Thymus (tissue), 11 donors: ENCODE data around the gene BRICD5. TPM values are rescaled to one million over a fixed set of nuclear protein-coding genes. Genes with fewer than 3 reads are reported as not detected.
A peak's percentile ranks its signal among the peaks of the same experiment; 100 is the strongest.

Source experiments
- DNase-seq, 9 donors: peaks; one replicate each; pipeline ENCODE4 v3.0.0-alpha.2; 2013; ENCODE audit warnings: low spot score in 9 of 9, low read depth in 6 of 9, missing footprints in 1 of 9
- H3K27ac ChIP-seq, 2 donors: one replicate each; pipeline ENCODE4 v1.5.1; 2013; ENCODE audit warnings: control low read depth in 1 of 2, low read depth in 1 of 2, low read length in 1 of 2, mild to moderate bottlenecking in 1 of 2, moderate library complexity in 1 of 2
- H3K27me3 ChIP-seq, 2 donors: one replicate each; pipeline ENCODE4 v1.5.1; 2013; ENCODE audit warnings: low read length in 1 of 2; ENCODE audit not compliant: control insufficient read depth in 2 of 2, insufficient read depth in 1 of 2
- H3K36me3 ChIP-seq, 2 donors: one replicate each; pipeline ENCODE4 v1.5.1; 2013; ENCODE audit warnings: low read length in 1 of 2, mild to moderate bottlenecking in 1 of 2, moderate library complexity in 1 of 2; ENCODE audit not compliant: control insufficient read depth in 2 of 2, insufficient read depth in 2 of 2
- H3K4me1 ChIP-seq, 2 donors: one replicate each; pipeline ENCODE4 v1.5.1; 2013; ENCODE audit warnings: low read length in 2 of 2; ENCODE audit not compliant: control insufficient read depth in 2 of 2, insufficient read depth in 2 of 2
- H3K4me3 ChIP-seq, 2 donors: one replicate each; pipeline ENCODE4 v1.5.1; 2013; ENCODE audit warnings: low read length in 2 of 2, control low read depth in 1 of 2, mild to moderate bottlenecking in 1 of 2
- H3K9me3 ChIP-seq, 2 donors: one replicate each; pipeline ENCODE4 v1.5.1; 2013; ENCODE audit warnings: low read length in 1 of 2, mild to moderate bottlenecking in 1 of 2; ENCODE audit not compliant: control insufficient read depth in 2 of 2, insufficient read depth in 1 of 2
- WGBS: extraction: QIAGEN DNeasy Blood & Tissue Kit; methylation state at CpG from one replicate; pipeline ENCODE4 v1.1.7; 2013; 5-methylcytosine and 5-hydroxymethylcytosine counted together
- polyA plus RNA-seq: library from polyadenylated mRNA; stranded (reverse); fragments of 200-250 nt; gene quantifications from one replicate; pipeline ENCODE4 v1.2.3, GENCODE V29; 2013
- total RNA-seq: library from RNA; stranded (reverse); fragments of 120-200 nt; gene quantifications from one replicate; pipeline ENCODE4 v1.2.4, GENCODE V29; 2013
- donor health status: healthy.

BRICD5 gene
- total and polyA plus RNA-seq, 2 donors: 4.0 to 21.3 TPM

GRCh38 chr16:2228161-2228824 lies 17.6 kb upstream of the BRICD5 start:
- 98% methylated on average over 25 of the region's 25 CpGs for WGBS
- Histone ChIP-seq H3K36me3 (peaks cover 52 to 55% of the 10 kb centered on the region in 2 donors), H3K4me1 (peaks cover 7 to 14% of the 10 kb centered on the region in 2 donors), H3K27ac (no peak overlapping the region), H3K4me3 (no peak overlapping the region), H3K9me3 (peaks cover 0 to 6% of the 10 kb centered on the region in 2 donors), H3K27me3 (no peaks in the 10 kb centered on the region)
- no peak for DNase-seq

DNA sequence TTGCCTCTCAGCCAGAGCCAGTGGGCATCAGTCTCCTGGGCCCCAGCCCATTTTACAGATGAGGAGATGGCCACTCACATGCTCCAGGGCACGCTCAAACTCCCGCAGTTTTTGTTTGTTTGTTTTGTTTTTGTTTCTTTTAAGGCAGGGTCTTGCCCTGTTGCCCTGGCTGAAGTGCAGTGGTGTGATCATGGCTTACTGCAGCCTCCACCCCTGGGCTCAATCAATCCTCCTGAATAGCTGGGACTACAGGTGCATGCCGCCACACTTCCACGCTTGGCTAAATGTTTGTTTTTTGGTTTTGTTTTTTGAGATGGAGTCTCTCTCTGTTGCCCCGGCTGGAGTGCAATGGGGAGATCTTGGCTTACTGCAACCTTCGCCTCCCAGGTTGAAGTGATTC lies 16.3 kb upstream of the BRICD5 start:
- no peak overlapping the region for H3K4me3 ChIP-seq
- peaks cover 7 to 17% of the 10 kb centered on the region in 2 donors for H3K4me1 ChIP-seq
- DNase-seq: no peak
- H3K27ac ChIP-seq: no peak overlapping the region
- 98% methylated on average over 6 of the region's 6 CpGs for WGBS
- H3K9me3 ChIP-seq: peaks cover 0 to 6% of the 10 kb centered on the region in 2 donors
- H3K27me3 ChIP-seq: no peaks in the 10 kb centered on the region
- H3K36me3 ChIP-seq: peaks cover 39 to 42% of the 10 kb centered on the region in 2 donors

DNA sequence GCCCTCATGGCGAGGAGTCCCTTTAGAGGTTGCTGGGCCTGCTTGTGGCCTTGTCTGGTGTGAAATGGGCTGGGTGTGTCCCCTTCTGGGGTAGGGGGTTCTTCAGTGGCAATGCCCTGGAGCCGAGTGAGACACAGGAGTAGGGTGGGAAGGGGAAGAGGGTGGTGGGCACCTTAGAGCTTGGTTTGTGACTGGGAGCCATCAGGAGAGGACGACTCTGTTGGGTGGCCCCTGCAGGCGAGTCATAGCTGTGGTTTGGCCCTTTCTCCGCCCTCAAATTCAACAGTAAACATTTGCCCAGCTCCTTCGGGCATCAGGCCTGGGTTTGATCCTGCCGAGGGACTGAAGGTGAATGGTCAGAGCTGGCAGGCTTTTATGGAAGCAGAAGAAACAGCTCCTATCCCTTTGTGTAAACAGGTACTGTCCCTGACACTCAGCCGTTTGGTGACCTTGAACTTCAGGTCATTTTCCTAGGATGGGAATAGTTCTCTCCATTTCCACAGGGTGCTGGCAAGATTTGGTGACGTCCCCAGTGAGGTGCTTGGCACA lies 15.7 kb upstream of the BRICD5 start:
- peaks cover 33 to 36% of the 10 kb centered on the region in 2 donors for H3K36me3 ChIP-seq
- no peak overlapping the region for H3K4me3 ChIP-seq
- no peaks in the 10 kb centered on the region for H3K27me3 ChIP-seq
- DNase-seq: no peak
- 96% methylated on average over 9 of the region's 9 CpGs for WGBS
- H3K9me3 ChIP-seq: peaks cover 0 to 6% of the 10 kb centered on the region in 2 donors
- H3K4me1 ChIP-seq: peaks cover 7 to 17% of the 10 kb centered on the region in 2 donors
- no peak overlapping the region for H3K27ac ChIP-seq

- peaks cover 0 to 6% of the 10 kb centered on the region in 2 donors for H3K9me3 ChIP-seq
- H3K36me3 ChIP-seq: peaks cover 13 to 14% of the 10 kb centered on the region in 2 donors
- H3K4me1 ChIP-seq: peaks cover 7 to 13% of the 10 kb centered on the region in 2 donors
- peak overlapping the region; percentile 62 to 88 for H3K4me3 ChIP-seq
- WGBS: 6% methylated on average over 22 of the region's 22 CpGs
- no peaks in the 10 kb centered on the region for H3K27me3 ChIP-seq
- DNase-seq: peak in 4 of 9 donors; percentile 17 to 50 (median 20)
- H3K27ac ChIP-seq: peak overlapping the region; percentile 72 to 75
Observed at GRCh38 chr16:2223942-2224486, 13.4 kb upstream of the BRICD5 start.

- H3K9me3 ChIP-seq: peaks cover 0 to 6% of the 10 kb centered on the region in 2 donors
- under 1% methylated on average over 82 of the region's 82 CpGs for WGBS
- H3K36me3 ChIP-seq: peaks cover 7 to 10% of the 10 kb centered on the region in 2 donors
- H3K27ac ChIP-seq: peak within 1 kb of the TSS; percentile 72 to 81
- DNase-seq: peak; percentile 87 to 97 (median 94)
- peaks cover 7 to 13% of the 10 kb centered on the region in 2 donors for H3K4me1 ChIP-seq
- H3K4me3 ChIP-seq: peak within 1 kb of the TSS; percentile 62 to 88
- H3K27me3 ChIP-seq: no peaks in the 10 kb centered on the region
Observed at GRCh38 chr16:2223221-2223941, 12.7 kb upstream of the BRICD5 start, which contains the start of gene E4F1. E4F1 (plus strand) TSS chr16:2223591; CDS start chr16:2223614, 23 bp downstream.

- Histone ChIP-seq H3K9me3 (no peaks in the 10 kb centered on the region), H3K27me3 (no peaks in the 10 kb centered on the region), H3K4me3 (no peak overlapping the region), H3K4me1 (peaks cover 12 to 19% of the 10 kb centered on the region in 2 donors), H3K27ac (no peak overlapping the region), H3K36me3 (peaks cover 3 to 14% of the 10 kb centered on the region in 2 donors)
- no peak for DNase-seq
- 98% methylated on average over 4 of the region's 4 CpGs for WGBS
Observed at GRCh38 chr16:2216330-2216729, 5.7 kb upstream of the BRICD5 start.

- no peaks in the 10 kb centered on the region for H3K9me3 ChIP-seq
- peaks cover 11 to 21% of the 10 kb centered on the region in 2 donors for H3K36me3 ChIP-seq
- H3K4me3 ChIP-seq: peak within 1 kb of the TSS; percentile 61 to 68
- no peaks in the 10 kb centered on the region for H3K27me3 ChIP-seq
- peak in 1 of 9 donors; percentile 98 for DNase-seq
- peaks cover 12 to 19% of the 10 kb centered on the region in 2 donors for H3K4me1 ChIP-seq
- peak within 1 kb of the TSS; percentile 60 to 75 for H3K27ac ChIP-seq
- WGBS: under 1% methylated on average over 48 of the region's 48 CpGs
Observed at GRCh38 chr16:2214719-2214968, 4.0 kb upstream of the BRICD5 start, which contains the start of gene PGP. PGP (minus strand) TSS chr16:2214840; CDS start chr16:2214777, 63 bp downstream.

DNA sequence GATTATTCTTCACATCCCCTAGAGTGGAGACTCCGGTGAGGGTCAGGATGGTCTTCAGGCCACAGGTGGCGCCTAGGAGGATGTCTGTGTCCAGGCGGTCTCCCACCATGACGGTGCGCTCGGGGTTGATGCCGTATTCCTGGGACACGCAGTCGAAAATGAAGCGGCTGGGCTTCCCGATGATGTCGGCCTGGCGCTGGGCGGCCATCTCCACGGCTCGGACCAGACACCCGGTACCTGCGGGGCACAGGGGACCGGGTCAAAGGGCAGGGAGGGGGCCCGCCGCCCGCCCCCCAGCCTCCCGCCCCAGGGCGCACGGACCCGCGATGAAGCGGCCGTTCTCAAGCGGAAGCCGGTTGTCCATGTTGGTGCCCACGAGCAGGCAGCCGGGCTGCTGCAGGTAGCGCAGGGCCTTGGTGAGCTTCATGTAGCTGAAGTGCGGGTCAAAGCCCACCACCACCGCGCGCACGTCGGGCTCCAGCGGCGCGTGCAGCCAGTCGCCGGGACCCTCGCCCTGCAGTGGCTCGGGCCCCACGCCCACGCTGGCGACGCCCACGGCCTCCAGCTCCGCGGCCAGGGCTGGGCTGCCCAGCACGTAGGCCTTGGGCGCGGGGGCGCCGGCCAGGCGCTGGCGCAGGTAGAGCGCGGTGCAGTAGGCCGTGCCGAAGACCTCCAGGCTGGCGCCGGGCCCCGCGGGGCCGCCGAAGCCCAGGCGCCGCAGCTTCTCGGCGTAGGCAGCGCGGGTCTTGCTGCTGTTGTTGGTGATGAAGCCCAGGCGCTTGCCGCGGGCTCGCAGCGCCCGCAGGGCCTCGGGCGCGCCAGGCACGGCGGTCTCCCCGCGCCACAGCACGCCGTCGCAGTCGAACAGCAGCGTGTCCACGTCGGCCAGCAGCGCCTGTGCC lies 3.4 kb upstream of the BRICD5 start:
- Histone ChIP-seq H3K27ac (peak overlapping the region in 1 of 2 donors; percentile 60), H3K36me3 (peaks cover 16 to 27% of the 10 kb centered on the region in 2 donors), H3K4me3 (peak overlapping the region; percentile 43 to 68), H3K9me3 (no peaks in the 10 kb centered on the region), H3K27me3 (no peaks in the 10 kb centered on the region), H3K4me1 (peaks cover 12 to 19% of the 10 kb centered on the region in 2 donors)
- DNase-seq: peak in 1 of 9 donors; percentile 17
- WGBS: 2% methylated on average over 98 of the region's 98 CpGs
